IMR-90 (cell line): Measurements from ENCODE around the gene AP3B1. TPM values are rescaled to one million over a fixed set of nuclear protein-coding genes. Genes with fewer than 3 reads are reported as not detected.

Experiments used
- ATAC-seq: fragments of 200-7000 bp; cut with Tn5 transposase; 2 replicates; pipeline ENCODE4 v1.9.1; 2020; ENCODE audit warnings: low read depth, mild to moderate bottlenecking, moderate library complexity
- BruUV-seq: library from RNA; stranded (reverse); fragments of 400-500 nt; replicated peaks from 2 replicates; lab custom pipeline; 2021; lab: Mats Ljungman, UMichigan
- CTCF ChIA-PET: fragments of 300-600 bp; formaldehyde crosslinking; extraction: SDS; loops from one replicate; lab custom pipeline; 2021; ENCODE audit warnings: antibody characterized with exemption; lab: Yijun Ruan, JAX
- POLR2A ChIA-PET: fragments of 300-600 bp; sonication (Branson Sonifier 250); formaldehyde crosslinking; loops from one replicate; lab custom pipeline; 2022; ENCODE audit warnings: antibody characterized with exemption; ENCODE audit not compliant: unreplicated experiment; lab: Charles Lee
- DNase-seq: peaks from one replicate; pipeline ENCODE4 v3.0.0; 2013
- H2AFZ ChIP-seq: replicated peaks from 2 replicates; pipeline ENCODE3; 2013; ENCODE audit warnings: low read length, mild to moderate bottlenecking; ENCODE audit not compliant: poor library complexity
- H2AK5ac ChIP-seq: 2 replicates; pipeline ENCODE4 v1.6.1; 2013; ENCODE audit warnings: low read depth, low read length, inconsistent platforms
- H2AK9ac ChIP-seq: replicated peaks from 2 replicates; pipeline ENCODE3; 2013; ENCODE audit warnings: mild to moderate bottlenecking, low read depth, low read length, moderate library complexity; ENCODE audit not compliant: poor library complexity
- H2BK120ac ChIP-seq: 2 replicates; pipeline ENCODE4 v1.6.1; 2013; ENCODE audit warnings: low read depth, low read length, inconsistent platforms
- H2BK15ac ChIP-seq: 3 replicates; pipeline ENCODE4 v1.6.1; 2013; ENCODE audit warnings: low read depth, low read length, inconsistent platforms
- H2BK20ac ChIP-seq: 2 replicates; pipeline ENCODE4 v1.6.1; 2013; ENCODE audit warnings: low read depth, mild to moderate bottlenecking, inconsistent platforms, low read length, moderate library complexity
- H2BK5ac ChIP-seq: 2 replicates; pipeline ENCODE4 v1.6.1; 2013; ENCODE audit warnings: mild to moderate bottlenecking, low read depth, low read length, inconsistent platforms; ENCODE audit not compliant: poor library complexity, severe bottlenecking
- H3K14ac ChIP-seq: replicated peaks from 2 replicates; pipeline ENCODE4 v1.6.1; 2013; ENCODE audit warnings: low read depth, low read length, inconsistent platforms
- H3K18ac ChIP-seq: 2 replicates; pipeline ENCODE4 v1.6.1; 2013; ENCODE audit warnings: low read depth, low read length, control low read depth
- H3K23ac ChIP-seq: 2 replicates; pipeline ENCODE4 v1.6.1; 2013; ENCODE audit warnings: low read depth, low read length, inconsistent platforms
- H3K27ac ChIP-seq: 2 replicates; pipeline ENCODE4 v1.5.1; 2013; ENCODE audit warnings: mild to moderate bottlenecking, control low read depth, low read length; ENCODE audit not compliant: insufficient read depth
- H3K27me3 ChIP-seq: 2 replicates; pipeline ENCODE4 v1.6.1; 2013; ENCODE audit warnings: low read length; ENCODE audit not compliant: control insufficient read depth, insufficient read depth
- H3K36me3 ChIP-seq: 2 replicates; pipeline ENCODE4 v1.6.1; 2013; ENCODE audit warnings: low read length, mixed read lengths; ENCODE audit not compliant: control insufficient read depth, insufficient read depth
- H3K4ac ChIP-seq: 2 replicates; pipeline ENCODE4 v1.6.1; 2013; ENCODE audit warnings: low read depth, low read length, inconsistent platforms
- H3K4me1 ChIP-seq: 2 replicates; pipeline ENCODE4 v1.6.1; 2013; ENCODE audit warnings: low read length, mixed read lengths; ENCODE audit not compliant: control insufficient read depth, insufficient read depth
- H3K4me2 ChIP-seq: 2 replicates; pipeline ENCODE4 v1.6.1; 2013; ENCODE audit warnings: low read depth, mild to moderate bottlenecking, control low read depth, low read length, moderate library complexity
- H3K4me3 ChIP-seq: 2 replicates; pipeline ENCODE4 v1.5.1; 2013; ENCODE audit warnings: low read depth, mild to moderate bottlenecking, control low read depth, low read length, moderate library complexity; ENCODE audit not compliant: insufficient read depth
- H3K56ac ChIP-seq: 2 replicates; pipeline ENCODE4 v1.6.1; 2013; ENCODE audit warnings: low read length, inconsistent platforms; ENCODE audit not compliant: insufficient read depth; ENCODE audit errors: extremely low read depth
- H3K79me1 ChIP-seq, 2 experiments: 2 replicates each; pipeline ENCODE4 v1.6.1; 2013; ENCODE audit warnings: low read length in 2 of 2, inconsistent platforms in 1 of 2, low read depth in 1 of 2
- H3K9ac ChIP-seq: 2 replicates; pipeline ENCODE4 v1.6.1; 2013; ENCODE audit warnings: low read depth, low read length, control low read depth
- H3K9me1 ChIP-seq: 2 replicates; pipeline ENCODE4 v1.6.1; 2013; ENCODE audit warnings: low read length, inconsistent platforms; ENCODE audit not compliant: insufficient read depth
- H3K9me3 ChIP-seq: 2 replicates; pipeline ENCODE4 v1.6.1; 2013; ENCODE audit warnings: low read length; ENCODE audit not compliant: control insufficient read depth, insufficient read depth
- H4K20me1 ChIP-seq: 2 replicates; pipeline ENCODE4 v1.6.1; 2013; ENCODE audit warnings: low read length, inconsistent platforms; ENCODE audit not compliant: insufficient read depth
- H4K5ac ChIP-seq: 2 replicates; pipeline ENCODE4 v1.6.1; 2013; ENCODE audit warnings: mild to moderate bottlenecking, low read depth, low read length, control low read depth
- H4K8ac ChIP-seq, 2 experiments: 2 replicates each; pipeline ENCODE4 v1.6.1; 2013; ENCODE audit warnings: low read depth in 2 of 2, low read length in 2 of 2, control low read depth in 1 of 2, inconsistent platforms in 1 of 2
- H4K91ac ChIP-seq: 2 replicates; pipeline ENCODE4 v1.6.1; 2013; ENCODE audit warnings: low read depth, low read length, inconsistent platforms; ENCODE audit not compliant: insufficient read depth
- CHD1 ChIP-seq: IDR thresholded peaks from 2 replicates; pipeline ENCODE4 v1.6.1; 2012; ENCODE audit warnings: low read depth, low read length, improper control_type of control experiment
- FOS ChIP-seq: fragments of 150-350 bp; IDR thresholded peaks from 2 replicates; pipeline ENCODE4 v1.6.1; 2016; ENCODE audit warnings: low read depth, low read length
- MAFK ChIP-seq: IDR thresholded peaks from 2 replicates; pipeline ENCODE4 v1.6.1; 2012; ENCODE audit warnings: low read depth, low read length, improper control_type of control experiment
- MAZ ChIP-seq: IDR thresholded peaks from 2 replicates; pipeline ENCODE4 v1.6.1; 2012; ENCODE audit warnings: low read depth, mild to moderate bottlenecking, low read length, improper control_type of control experiment, moderate library complexity, borderline replicate concordance
- MXI1 ChIP-seq: IDR thresholded peaks from 2 replicates; pipeline ENCODE4 v1.6.1; 2012; ENCODE audit warnings: low read depth, mild to moderate bottlenecking, low read length, moderate library complexity, borderline replicate concordance
- RAD21 ChIP-seq: IDR thresholded peaks from 2 replicates; pipeline ENCODE4 v1.6.1; 2012; ENCODE audit warnings: low read length, improper control_type of control experiment
- SMC3 ChIP-seq: fragments of 150-350 bp; IDR thresholded peaks from 2 replicates; pipeline ENCODE4 v1.6.1; 2016; ENCODE audit warnings: low read depth, mild to moderate bottlenecking, antibody characterized with exemption, low read length, moderate library complexity
- WGBS, 2 experiments: methylation state at CpG; one replicate each; pipeline versions ENCODE4 v1.1.5 to v1.1.7; 2013; ENCODE audit warnings: missing lambda C conversion rate in 2 of 2; ENCODE audit not compliant: insufficient read length in 1 of 2; ENCODE audit errors: extremely low coverage in 2 of 2; 5-methylcytosine and 5-hydroxymethylcytosine counted together
- dilution Hi-C: fragments of 300-500 bp; cut with HindIII; formaldehyde crosslinking; loops from one replicate; pipeline ENCODE4 v1.14.3; 2018; ENCODE audit warnings: low sequenced_read_pairs; ENCODE audit not compliant: unreplicated experiment
- in situ Hi-C: fragments of 300-500 bp; cut with MboI; formaldehyde crosslinking; loops from 3 replicates; pipeline ENCODE4 v1.14.3; 2019; ENCODE audit warnings: low sequenced_read_pairs, inconsistent platforms, mixed read lengths
- intact Hi-C: fragments of 100-400 bp; cut with micrococcal nuclease; formaldehyde crosslinking; loops from 2 replicates; pipeline ENCODE4 v1.10.0; 2022
- polyA plus RNA-seq, 3 experiments: library from polyadenylated mRNA; depleted of rRNA; stranded (reverse); fragments of >200 nt; gene quantifications; 2 replicates each; pipeline ENCODE4 v1.2.3, GENCODE V29; 2012; ENCODE audit warnings: low replicate concordance in 1 of 3
- total RNA-seq: library from RNA; depleted of rRNA; stranded (reverse); fragments of >200 nt; gene quantifications from 2 replicates; pipeline ENCODE4 v1.2.3, GENCODE V29; 2012

The AP3B1 gene
- total and polyA plus RNA-seq, 2 of the 4 experiments (the other 2 are of a cell fraction), result 33.1 to 59.0 TPM

- no peak overlapping the region for H2BK120ac ChIP-seq
- H2BK20ac ChIP-seq, result no peak overlapping the region
- H2BK5ac ChIP-seq, result no peak overlapping the region
- H3K56ac ChIP-seq, result no peak overlapping the region
- TF ChIP-seq RAD21 (no peak), MXI1 (no peak), MAFK (no peak), CHD1 (no peak), SMC3 (no peak), FOS (no peak), MAZ (no peak)
- no peaks in the 10 kb centered on the region for H3K36me3 ChIP-seq
- H3K14ac ChIP-seq, result no peak overlapping the region
- ATAC-seq (no peak), DNase-seq (no peak)
- peaks cover 57% of the 10 kb centered on the region for H3K27me3 ChIP-seq
- no peak overlapping the region for H2AK5ac ChIP-seq
- no peak overlapping the region for H4K5ac ChIP-seq
- dilution Hi-C loops, result no loop called here
- H4K20me1 ChIP-seq, result no peaks in the 10 kb centered on the region; the same call in 1 of the 2 replicates
- H3K79me1 ChIP-seq, result no peaks in the 10 kb centered on the region
- H4K8ac ChIP-seq, result no peak overlapping the region
- no peak overlapping the region for H2AK9ac ChIP-seq
- no peak overlapping the region for H3K23ac ChIP-seq
- H3K9me1 ChIP-seq, result no peaks in the 10 kb centered on the region
- no CpG with 5 or more reads among the region's 2 CpGs for WGBS, 2 experiments
- no peak overlapping the region for H3K9ac ChIP-seq
- H3K27ac ChIP-seq, result no peak overlapping the region
- no peak overlapping the region for H3K4me2 ChIP-seq
- no peak overlapping the region for H4K91ac ChIP-seq
- no peak overlapping the region for H3K4ac ChIP-seq
- in situ Hi-C loops, result no loop called here
- H3K18ac ChIP-seq, result no peak overlapping the region
- intact Hi-C loops, result no loop called here
- no peak overlapping the region for H3K4me3 ChIP-seq
- POLR2A ChIA-PET, result no interaction called here
- BruUV-seq, result no TSS peak
- H3K9me3 ChIP-seq, result 0 out of 2 replicates have a peak, but pooled peaks cover 2% of the 10 kb centered on the region
- no peak overlapping the region for H2BK15ac ChIP-seq
- no peak overlapping the region for H2AFZ ChIP-seq
- H3K4me1 ChIP-seq, result no peaks in the 10 kb centered on the region
- CTCF ChIA-PET, result interaction anchor here (1.0 kb wide), 1 partner anchor 22 kb away, joined by 3 read pairs; no protein-coding TSS in a partner anchor
Observed at GRCh38 chr5:77960863-77961396, 333.6 kb downstream of the AP3B1 start.
